Stimulated activated CD4-positive, alpha-beta T cell treated with anti-CD3 and anti-CD28 coated beads, Interleukin-15, amount 100 ng/mL, for 24 hours (primary cell): ENCODE results near the gene KRTAP5-6.
"Not testable (repeated sequence)": the region's sequence is repeated elsewhere in the genome, so short reads cannot be mapped to it uniquely, and the experiment has no call there.

ENCODE experiments used
- DNase-seq: peaks from one replicate; pipeline ENCODE4 v3.0.0-alpha.2; 2020

KRTAP5-6 gene

DNA sequence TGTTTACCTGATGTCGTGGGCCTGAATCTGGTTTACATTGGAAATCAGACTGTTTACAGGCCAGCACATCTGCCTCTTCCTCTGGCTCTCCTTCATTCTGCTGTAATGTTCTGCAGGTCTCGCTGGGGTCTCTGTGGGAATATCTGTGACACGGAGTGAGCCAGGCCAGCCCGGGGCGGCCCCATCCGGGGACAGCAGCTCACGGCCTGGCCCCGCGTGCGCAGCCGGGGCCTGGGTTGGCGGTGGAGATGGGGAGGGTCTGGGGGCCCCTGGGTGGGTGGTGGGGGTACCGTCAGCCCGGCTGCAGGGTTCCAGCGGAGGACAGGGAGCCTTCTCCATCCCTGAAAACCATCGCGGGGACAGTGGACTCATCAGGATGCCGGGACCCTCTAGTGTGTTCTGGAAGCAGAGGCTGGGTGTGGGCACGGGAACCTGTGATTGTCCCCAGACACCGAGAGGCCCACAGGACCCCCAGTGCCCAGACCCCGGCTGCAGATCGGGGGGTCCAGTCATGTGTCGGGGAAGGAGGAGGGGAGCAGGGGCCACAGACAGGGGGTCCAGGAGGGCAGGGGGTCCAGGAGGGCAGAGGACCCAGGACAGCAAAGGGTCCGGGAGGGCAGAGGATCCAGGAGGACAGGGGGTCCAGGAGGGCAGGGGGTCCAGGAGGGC is 13.0 kb upstream of the KRTAP5-6 start:
- not testable (repeated sequence) for DNase-seq

DNA sequence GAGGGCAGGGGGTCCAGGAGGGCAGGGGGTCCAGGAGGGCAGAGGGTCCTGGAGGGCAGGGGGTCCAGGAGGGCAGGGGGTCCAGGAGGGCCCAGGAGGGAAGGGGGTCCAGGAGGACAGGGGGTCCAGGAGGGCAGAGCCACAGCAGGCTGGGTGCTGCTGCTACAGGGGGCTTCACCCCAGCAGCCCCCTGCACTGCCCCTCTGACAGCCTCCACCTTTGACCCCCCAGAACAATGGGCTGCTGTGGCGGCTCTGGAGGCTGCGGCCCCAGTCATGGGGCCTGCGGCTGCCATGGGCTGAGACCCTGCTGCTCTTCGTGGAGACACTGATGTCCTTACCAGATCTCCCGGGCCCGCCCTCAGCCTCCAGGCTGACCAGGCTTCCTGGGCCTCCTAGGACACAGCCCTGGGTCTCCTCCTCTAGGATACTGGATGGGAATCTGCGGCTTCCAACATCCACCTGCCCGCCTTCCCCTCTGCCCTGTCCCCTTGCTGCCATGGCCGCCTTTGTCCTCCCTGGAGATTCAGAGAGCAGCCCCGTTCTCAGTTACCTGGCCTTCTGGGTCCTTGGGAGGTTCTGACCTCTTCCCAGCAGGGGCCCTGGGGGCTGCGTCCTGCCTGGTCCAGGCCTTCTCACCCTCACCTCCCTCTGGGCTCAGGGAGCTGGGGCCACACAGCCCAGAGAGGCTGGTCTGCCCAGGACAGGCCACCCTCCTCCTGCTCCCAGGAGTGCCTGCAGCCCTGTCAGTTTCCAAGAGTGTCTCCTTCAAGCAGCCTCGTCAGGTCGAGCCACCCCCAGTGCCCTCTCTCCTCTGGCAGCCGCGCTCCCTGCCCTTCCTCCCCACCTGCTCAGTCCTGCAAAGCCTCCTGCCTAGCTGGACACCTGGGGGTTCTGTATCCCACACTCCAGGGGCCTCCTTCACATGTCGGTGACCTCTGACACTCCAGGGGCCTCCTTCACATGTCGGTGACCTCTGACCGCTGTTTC is 11.8 kb upstream of the KRTAP5-6 start:
- DNase-seq, result not testable (repeated sequence)

DNA sequence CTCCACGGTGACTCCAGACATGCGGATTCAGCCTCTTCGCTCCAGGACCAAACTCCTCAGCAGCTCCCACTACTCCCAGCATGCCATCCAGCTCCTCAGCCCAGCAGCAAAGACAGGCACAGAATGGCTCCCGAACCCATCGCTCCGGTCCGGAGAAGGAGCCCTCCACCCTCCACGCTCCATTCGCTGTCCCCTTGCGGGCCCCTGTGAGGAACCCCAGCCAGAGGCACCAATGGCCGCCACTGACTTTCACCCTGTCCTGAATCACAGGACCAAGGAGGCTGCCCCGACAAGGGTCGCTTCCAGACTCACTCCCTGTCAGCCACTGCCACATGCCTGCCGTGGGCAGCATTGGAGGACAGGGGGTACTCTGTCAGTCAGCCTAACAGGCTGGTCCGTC is 10.8 kb upstream of the KRTAP5-6 start:
- not testable (repeated sequence) for DNase-seq

DNA sequence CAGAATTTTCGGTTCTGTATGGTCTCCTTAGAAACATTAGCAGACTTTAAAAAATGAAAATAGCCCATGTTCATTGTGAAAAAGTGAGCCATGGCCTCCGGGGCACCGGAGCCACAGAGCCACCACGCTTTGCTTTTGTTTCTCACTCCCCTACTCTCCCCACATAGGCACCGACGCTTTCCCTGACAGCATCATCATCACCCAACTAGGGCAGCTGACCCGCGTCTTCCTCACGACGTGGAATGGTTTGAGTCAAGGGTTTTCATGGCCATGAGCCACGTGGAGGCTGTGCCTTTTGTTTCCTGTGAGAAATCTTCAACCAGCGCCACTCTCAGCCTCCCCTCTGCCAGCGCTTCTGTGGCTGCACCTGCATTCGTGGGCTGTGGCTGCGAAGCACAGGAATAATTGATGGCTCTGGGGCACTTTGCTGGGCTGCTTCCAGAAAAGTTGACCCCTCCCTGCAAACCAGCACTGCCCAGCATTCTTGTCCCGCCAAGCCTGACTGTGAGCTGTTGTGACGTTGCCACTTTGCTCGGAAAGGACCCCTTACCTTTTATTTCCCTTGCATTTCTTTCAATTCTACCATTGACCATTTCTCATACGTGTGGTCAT is 8.6 kb upstream of the KRTAP5-6 start:
- DNase-seq, result not testable (repeated sequence)

DNA sequence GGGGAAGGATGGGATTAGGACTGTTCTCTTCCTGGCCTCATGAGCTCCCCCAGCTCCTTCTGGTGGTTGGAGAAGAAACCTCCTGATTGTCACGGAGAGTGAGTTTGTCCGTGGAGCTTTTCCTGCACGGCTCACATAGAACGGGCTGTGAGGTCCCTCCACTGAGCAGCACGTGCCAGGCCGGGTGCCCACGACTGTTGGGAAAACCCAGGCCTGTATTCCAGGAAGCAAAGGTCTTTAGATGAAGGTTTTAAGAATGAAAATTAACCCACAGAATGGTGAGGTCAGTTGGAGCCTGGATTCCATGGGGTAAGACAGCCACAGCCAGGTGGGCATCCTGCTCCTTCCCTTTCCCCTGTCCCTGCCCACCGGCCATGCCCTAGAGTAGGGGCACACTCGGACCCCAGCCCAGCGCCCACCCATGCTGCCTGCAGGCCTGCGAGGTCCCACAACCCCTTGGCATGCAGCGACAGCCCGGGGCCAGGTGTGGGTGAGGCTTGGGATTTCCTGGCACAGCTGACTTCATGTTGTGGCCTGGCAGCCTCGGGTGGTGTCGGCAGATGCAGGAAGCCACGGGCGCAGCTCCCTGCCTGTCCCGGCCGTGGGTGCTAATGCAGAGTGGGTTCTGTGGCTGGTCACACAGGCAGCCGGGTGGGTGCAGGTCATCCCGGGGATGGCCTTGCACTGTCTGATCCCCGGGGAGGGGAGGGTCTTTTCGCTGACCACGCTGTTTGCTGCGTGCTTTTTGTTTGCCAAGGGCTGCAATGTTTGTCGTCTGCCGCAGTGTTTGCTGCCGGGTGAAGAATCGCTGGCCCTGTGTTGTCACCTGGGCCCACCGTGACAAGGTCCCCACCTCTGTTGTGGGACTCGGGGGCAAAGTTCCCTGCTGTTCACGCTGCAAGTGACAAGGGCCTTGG is 7.5 kb upstream of the KRTAP5-6 start:
- not testable (repeated sequence) for DNase-seq

DNA sequence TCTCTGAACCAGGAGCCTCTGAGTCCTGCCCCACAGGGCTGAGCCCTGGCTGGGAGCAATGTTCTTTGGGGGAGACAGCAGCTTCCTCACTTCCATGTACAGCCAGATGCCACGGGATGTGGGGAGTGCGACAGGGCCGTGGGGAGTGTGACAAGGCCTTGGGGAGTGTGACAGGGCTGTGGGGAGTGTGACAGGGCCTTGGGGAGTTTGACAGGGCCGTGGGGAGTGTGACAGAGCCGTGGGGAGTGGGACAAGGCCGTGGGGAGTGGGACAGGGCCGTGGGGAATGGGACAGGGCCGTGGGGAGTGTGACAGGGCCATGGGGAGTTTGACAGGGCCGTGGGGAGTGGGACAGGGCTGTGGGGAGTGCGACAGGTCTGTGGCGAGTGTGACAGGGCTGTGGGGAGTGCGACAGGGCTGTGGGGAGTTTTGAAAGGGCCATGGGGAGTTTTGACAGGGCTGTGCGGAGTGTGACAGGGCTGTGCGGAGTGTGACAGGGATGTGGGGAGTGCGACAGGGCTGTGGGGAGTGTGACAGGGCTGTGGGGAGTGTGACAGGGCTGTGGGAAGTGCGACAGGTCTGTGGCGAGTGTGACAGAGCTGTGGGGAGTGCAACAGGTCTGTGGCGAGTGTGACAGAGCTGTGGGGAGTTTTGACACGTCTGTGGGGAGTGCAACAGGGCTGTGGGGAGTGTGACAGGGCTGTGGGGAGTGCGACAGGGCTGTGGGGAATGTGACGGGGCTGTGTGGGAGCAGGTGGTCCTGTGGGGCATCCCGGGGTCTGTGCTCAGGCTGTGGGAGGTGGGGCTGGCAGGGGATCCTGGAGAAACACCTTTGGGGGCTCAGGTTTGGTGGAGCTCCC is 6.6 kb upstream of the KRTAP5-6 start:
- DNase-seq, result no peak

DNA sequence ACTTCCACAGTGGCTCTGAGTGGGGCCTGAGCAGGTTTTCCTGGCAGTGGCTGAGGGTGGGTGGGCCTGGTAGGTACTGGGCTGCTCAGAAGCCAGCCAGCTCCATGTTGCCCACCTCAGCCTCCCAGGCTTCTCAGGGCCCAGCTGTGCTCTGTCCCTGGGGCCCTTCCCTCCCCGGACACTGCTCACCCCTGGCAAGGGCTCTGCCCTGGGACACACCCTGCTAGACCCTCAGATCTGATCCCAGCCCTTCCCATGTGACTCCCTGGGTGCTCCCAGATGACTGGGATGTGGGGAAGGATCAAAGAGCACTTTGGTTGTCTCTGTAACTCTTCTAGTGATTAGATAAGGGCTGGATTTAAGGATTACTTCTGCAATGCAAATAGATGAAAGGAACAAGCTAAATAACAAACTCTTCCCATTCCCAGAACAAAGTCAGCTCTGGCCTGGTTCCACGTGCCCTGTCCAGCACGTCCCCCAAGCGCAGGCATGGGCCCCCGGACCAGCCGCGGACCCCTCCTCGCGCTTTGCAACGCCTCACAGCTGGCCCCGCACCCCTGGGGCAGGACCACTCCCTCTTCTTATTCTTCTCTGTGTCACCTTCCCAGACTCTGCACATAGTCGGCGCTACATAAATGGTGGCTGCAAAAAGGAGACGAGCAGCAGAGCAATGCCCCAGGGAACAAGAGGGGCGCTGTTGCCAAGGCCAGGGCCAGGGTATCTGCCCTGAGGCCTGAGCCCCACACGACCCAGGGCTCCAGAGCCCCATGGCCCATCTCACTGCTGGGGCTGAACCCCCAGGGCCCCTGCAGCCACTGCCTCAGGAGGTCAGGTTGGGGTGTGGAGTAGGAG is 5.7 kb upstream of the KRTAP5-6 start:
- no peak for DNase-seq

GRCh38 chr11:1691878-1692707 is 4.9 kb upstream of the KRTAP5-6 start:
- DNase-seq, result no peak

DNA sequence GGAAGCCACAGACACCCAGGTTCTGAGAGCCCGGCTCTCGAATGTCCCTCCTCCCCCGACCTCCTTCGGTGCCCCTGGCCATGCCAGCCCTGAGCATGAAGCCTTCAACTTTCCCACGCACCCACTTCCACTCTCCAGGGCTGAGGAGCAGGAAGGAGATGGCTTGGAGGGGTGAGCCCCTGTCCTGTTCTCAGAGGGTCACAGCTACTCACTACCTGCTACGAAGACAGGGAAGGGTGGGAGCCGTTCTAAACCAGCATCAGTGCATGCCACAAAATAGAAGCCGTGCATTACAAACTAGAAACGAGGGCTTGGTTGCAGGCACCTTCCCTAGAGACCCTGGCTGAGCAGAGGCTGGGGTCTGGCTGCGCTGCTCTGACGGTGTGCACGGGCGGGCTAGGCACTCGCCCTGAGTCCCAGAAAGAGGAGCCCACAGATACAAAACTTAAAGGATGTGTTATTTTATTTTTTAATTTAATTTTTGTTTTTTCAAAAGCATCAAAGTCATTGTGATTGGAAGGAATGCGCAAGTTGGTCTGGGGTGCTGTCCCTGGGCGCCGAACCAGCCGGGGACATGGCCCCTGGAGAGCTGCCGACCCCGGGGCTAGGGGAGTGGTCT is 4.2 kb upstream of the KRTAP5-6 start:
- DNase-seq, result no peak

DNA sequence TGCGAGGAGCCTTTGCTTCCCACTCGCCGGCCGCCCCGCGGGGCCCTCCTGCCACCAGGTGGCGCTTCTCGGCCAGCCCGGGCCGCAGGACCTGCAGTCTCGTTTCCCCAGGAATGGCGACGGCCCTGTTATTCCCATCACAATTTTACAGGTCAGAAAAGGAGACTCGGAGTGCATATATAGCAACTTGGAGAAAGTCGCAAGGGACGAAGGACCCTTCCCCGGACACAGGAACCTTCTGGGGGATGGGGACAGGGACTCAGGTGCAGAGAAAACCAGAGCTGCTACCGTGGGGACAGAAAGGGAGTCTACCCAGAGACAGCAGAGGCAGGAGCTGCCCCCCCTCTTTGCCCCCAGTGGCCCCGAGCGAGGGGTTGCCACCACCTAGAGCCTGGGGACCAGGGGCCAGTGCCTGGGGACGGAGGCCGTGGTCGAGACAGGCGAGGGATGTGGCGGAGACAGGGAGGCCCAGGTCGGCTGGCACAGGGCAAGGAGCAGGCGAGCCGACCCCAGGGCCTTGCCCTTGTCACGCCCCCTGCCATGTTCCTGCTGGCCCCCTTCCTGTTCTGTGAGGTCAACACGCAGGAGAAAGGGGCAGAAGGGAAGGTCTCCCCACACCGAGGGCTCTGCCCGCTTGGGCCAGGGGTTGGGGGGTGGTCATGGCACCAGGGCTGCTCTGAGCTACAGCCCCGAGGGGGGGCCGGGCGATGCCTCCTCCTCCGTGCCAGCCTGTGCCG is 3.5 kb upstream of the KRTAP5-6 start:
- peak; percentile 84 for DNase-seq

GRCh38 chr11:1694064-1694845 is 2.7 kb upstream of the KRTAP5-6 start:
- peak; percentile 90 for DNase-seq

- no peak for DNase-seq
Observed at GRCh38 chr11:1694846-1695547, 2.0 kb upstream of the KRTAP5-6 start.

DNA sequence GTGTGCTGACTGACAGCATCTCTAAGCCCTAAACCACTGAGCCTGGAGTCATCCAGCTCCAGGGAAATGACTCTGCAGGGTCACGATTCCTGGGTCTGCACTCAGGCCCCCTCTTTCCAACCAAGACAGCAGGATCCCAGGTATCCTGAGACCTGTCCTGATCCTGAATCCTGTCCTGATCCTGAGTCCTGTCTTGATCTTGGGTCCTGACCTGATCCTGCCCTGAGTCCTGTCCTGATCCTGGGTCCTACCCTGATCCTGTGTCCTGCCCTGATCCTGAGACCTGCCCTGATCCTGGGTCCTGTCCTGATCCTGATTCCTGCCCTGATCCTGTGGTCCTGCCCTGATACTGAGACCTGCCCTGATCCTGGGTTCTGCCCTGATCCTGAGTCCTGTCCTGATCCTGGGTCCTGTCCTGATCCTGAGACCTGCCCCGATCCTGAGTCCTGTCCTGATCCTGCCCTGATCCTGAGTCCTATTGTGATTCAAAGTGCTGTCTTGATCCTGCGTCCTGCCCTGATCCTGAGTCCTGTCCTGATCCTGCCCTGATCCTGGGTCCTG is 1.4 kb upstream of the KRTAP5-6 start:
- DNase-seq, result no peak

DNA sequence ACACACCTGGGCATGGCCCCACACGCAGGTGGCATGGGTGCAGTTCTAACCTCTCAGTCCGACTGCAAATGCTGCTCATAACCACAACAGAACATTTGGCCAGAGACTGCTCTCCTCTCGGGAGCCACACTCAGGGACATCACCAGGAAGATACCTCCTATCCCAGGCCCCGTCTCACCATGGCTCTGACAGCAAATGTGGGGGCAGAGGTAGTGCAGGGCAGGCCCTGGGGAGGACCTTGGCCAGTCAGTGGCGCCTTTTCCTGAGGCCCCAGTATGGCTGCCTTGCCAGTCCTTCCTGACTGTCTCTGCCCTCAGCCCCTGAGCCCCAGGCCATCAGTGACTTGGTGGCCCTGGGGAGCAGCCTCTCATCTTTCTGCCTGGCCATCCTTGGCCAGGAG is 2.8 kb downstream of the KRTAP5-6 start:
- no peak for DNase-seq

DNA sequence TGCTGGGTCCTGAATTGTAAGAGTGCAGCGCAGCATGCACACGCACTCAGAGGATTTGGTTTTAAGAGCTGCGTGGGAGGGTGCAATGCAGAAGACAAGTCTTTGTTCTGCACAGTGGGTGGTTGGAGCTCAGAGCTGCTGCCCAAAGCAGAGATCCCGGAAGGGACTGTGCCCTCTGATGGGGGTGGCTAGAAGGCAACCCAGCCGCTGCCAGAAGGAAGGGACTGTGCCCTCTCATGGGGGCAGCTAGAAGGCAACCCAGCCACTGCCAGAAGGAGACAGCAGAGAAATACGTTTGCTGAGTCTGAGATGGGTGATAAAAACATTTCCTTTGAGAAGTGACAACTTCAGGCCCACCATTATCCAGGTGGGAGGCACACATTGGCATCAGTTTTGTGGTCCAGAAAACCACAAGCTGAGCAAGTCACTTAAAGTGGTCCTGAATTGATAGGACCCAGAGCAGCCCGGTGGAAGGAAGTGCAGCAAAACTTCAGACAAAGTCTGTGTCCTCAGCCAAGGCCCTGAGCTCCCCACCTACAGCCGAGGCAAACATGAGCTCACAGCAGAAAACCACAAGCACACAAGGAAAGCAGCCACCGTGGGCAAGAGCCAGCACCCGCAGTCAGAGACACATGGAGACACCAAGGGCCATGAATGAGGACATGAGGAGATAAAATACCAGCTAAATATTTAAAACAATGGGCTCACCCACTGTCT is 4.3 kb downstream of the KRTAP5-6 start:
- DNase-seq, result peak; percentile 18

DNA sequence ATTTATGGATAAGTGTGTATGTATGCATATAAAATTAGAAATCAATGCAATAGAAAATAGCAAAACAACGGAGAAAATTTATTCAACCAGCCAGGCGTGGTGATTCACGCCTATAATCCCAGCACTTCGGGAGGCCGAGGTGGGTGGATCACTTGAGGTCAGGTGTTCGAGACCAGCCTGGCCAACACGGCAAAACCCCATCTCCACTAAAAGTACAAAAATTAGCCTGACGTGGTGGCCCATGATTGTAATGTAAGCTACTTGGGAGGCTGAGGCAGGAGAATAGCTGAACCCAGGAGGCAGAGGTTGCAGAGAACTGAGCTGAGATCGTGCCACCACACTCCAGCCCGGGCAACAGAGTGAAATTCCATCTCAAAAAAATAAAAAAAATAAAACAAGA is 5.5 kb downstream of the KRTAP5-6 start:
- DNase-seq, result no peak
